ENCODE measurements around the gene ZC3H7A.
"Not testable (repeated sequence)": the region's sequence is repeated elsewhere in the genome, so short reads cannot be mapped to it uniquely, and the experiment has no call there.

Gene ZC3H7A, protein sequence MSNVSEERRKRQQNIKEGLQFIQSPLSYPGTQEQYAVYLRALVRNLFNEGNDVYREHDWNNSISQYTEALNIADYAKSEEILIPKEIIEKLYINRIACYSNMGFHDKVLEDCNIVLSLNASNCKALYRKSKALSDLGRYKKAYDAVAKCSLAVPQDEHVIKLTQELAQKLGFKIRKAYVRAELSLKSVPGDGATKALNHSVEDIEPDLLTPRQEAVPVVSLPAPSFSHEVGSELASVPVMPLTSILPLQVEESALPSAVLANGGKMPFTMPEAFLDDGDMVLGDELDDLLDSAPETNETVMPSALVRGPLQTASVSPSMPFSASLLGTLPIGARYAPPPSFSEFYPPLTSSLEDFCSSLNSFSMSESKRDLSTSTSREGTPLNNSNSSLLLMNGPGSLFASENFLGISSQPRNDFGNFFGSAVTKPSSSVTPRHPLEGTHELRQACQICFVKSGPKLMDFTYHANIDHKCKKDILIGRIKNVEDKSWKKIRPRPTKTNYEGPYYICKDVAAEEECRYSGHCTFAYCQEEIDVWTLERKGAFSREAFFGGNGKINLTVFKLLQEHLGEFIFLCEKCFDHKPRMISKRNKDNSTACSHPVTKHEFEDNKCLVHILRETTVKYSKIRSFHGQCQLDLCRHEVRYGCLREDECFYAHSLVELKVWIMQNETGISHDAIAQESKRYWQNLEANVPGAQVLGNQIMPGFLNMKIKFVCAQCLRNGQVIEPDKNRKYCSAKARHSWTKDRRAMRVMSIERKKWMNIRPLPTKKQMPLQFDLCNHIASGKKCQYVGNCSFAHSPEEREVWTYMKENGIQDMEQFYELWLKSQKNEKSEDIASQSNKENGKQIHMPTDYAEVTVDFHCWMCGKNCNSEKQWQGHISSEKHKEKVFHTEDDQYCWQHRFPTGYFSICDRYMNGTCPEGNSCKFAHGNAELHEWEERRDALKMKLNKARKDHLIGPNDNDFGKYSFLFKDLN

DNA sequence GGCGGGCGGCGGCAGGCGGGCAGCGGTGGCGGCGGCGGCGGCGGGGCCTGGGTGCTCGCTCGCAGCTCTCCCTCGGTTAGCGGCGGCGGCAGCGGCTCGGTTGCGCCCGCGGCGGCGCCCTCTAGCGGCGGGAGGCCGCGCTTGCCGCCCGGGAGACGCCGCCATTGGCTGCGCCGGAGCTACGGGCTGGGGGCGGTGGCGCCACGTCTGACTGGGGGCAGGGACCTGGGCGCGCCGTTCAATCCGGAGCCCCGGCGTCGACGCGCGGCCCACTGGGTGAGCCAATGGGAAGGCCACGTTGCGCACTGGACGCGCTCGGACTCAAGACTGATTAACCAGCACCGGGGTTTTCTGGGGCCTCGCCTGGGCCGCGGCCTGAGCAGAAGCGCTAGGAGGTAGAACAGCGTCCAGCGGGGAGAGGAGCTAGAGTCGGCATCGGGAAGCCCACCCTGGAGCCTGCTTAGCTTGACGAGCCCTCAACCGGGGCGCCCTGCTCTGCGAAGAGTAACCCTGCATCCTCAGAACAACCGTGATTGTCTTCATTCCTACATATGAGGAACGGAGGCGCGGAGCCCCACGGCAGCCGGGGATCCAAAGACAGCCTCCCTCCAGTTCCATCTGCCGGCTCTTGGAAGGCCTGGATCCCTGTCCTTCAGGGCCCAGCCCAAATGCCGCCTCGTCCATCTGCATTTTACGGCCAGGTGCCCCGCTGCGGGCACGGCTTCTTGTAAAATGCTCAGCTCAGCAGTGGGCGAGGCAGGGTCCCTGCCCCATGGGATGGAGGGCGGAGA, at the start of gene ZC3H7A:
TSS of gene ZC3H7A (minus strand) at position 93 of the 791 bp plus-strand sequence. CDS start 14,904 bp downstream, outside the sequence.
- peak; percentile 92 for DNase-seq (ENCODE audit: low spot score)

DNA sequence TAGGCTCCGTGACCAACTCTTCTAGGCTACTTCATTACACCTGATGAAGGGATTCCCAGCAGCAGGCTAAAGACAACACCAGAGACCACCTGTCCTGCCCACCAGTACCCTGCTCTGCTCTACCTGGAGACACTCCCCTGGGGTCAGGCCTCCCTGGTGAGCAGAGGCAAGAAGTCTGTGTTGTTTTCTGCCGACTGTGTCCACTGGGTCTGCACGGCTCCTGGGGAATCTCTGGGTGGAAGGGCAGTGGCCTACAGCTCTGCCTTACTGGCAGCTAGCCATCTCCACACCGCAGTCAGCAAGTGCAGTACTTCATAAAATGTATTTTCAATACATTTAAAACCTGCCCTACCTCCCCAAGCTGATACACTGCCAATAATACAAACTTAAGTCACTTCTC, 47.4 kb upstream of the ZC3H7A start:
- DNase-seq (ENCODE audit: low spot score) = no peak

DNA sequence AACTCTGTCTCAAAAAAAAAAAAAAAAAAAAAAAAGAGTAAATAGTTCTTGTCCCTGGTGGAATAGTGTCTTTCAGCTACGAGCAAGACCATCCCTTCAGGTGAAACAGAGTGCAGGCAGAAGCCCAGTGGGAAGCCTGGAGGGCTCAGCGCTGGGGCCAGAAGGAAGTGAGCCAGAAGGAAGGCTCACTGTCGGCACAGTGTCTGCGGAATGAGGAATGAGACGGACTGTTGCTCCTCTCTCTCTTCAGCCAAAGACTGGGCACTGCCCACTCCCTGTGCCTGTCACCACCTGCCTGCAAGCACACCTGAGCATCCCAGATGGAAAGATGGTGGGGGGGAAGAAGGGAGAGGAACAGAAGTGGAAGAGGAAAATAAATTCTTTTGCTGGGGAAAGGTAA, 46.8 kb upstream of the ZC3H7A start:
- no peak for DNase-seq (ENCODE audit: low spot score)

DNA sequence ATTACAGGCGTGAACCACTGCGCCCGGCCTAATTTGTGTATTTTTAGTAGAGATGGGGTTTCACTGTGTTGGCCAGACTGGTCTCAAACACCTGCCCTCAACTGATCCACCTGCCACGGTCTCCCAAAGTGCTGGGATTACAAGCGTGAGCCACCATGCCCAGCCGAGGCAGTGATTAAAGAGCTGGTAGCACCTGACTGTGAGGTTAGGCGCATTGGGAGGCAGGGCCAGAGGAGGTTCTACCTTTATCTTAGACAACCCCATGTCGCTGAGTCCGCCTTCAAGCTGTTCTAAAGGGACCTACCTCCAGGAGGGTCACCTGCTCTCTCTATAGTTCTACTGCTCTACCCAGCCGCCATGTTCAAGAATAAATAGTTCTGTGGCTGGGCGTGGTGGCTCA, 46.1 kb upstream of the ZC3H7A start:
- no peak for DNase-seq (ENCODE audit: low spot score)

DNA sequence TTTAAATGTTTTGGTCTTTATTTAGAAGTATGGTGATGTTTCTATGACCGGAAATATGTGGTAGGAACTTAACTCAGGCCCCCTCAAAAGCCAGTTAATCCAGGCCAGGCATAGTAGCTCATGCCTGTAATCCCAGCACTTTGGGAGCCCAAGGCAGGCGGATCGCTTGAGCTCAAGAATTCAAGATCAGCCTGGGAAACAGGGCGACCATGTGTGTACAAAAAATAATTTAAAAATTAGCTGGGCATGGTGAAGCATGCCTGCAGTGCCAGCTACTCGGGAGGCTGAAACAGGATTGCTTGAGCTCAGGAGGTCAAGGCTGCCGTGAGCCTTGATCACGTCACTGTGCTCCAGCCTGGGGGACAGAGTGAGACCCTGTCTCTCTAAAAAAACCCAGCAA, 44.0 kb upstream of the ZC3H7A start:
- no peak for DNase-seq (ENCODE audit: low spot score)

DNA sequence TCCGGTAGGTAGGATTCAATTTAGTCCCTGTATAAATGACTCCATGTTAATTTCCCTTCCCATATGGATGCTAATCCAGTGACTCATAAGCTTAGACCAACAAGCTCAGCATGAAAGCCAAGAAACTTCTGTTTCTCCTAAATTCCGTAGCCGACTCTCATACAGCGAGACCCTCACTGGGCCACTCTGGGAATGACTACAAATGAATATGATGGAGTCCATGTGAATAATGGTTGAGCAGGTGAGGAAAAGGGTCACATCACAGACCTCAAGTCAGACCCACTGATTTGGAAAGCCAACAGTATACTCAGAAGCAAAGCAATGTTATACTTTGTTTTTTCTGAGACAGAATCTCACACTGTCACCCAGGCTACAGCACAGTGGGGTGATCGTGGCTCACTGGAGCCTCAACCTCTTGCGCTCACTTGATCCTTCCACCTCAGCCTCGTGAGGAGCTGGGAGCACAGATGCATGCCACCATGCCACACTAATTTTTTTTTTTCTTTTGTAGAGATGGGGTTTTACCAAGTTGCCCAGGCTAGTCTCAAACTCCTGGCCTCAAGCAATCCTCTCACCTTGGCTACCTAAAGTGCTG, 39.7 kb upstream of the ZC3H7A start:
- no peak for DNase-seq (ENCODE audit: low spot score)

DNA sequence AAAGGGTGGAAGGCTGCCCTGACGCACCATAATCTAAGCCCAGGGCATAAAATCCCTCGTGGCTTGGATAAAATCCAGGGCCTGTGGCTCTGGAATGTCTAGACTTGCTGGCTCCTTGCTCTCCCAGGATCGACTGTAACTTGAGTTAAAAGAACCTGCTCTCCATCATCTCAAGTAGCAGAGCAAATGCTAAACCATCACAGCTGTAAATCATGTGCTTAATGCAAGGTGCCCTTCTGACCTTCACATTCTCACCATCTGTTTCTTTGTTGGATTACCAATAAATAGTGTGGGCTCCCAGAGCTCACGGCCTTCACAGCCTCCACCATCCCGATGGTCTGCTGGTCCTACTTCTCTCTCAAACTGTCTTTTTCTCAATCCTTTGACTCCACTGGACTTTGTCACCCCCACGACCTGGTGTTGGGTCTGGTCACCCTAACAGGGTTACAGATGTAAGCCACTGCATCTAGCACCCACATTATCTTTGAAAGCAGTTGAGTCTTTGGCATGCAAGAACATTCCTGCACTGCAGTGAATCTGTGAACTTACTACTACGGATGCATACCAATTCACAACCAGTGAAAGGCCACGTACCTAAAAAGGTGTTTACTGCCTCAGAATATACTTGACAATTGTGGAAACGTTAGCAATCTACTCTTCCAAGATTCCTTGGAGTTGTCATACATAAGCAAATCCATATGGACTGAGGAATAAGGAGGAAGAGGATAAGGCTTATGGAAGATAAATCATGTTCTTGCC, 39.0 kb upstream of the ZC3H7A start:
- no peak for DNase-seq (ENCODE audit: low spot score)

DNA sequence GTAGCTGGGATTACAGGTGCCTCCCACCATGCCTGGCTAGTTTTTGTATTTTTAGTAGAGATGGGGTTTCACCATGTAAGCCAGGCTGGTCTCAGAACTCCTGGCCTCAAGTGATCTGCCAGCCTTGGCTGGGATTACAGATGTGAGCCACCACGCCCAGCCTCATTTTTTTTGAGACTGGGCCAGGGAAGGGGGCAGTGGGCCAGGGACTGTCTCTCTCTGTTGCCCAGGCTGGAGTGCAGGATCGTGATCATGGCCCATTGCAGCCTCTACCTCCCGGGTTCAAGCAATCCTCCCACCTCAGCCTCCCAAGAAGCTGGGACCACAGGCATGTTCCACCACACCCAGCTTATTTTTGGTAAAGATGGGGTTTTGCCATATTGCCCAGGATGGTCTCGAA, 38.3 kb upstream of the ZC3H7A start:
- DNase-seq (ENCODE audit: low spot score) = no peak

DNA sequence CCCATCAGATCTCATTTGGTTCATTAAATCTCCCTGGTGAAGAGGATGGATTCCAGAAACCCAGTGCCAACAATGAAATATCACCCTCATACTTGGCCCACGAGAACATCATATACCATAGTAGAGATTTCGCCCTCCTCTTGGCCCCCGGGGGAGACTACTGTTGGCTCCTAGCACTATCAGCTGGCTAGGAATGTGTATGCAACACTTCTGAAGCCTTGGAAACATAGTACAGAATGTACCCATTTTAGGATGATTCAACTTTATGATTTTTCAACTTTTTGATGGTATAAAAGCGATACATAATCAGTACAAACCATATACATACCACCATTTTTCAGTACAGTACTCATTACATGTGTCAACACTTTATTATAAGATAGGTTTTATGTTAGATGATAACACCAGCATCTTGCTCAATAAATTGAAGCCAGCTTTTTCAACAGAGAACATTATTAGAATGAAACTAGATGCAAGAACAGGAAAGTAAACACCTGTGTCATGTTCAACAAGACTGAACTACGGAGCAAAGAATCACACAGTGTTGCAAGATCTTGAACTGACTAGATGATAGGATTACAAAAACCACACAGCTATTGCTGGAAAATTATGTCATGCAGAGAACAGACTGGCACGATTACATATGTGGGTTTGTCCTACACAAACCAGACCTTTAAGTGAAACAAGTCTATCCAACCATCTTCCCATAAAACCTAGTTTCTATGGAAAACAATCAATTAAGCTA, 37.1 kb upstream of the ZC3H7A start:
- DNase-seq (ENCODE audit: low spot score) = no peak

DNA sequence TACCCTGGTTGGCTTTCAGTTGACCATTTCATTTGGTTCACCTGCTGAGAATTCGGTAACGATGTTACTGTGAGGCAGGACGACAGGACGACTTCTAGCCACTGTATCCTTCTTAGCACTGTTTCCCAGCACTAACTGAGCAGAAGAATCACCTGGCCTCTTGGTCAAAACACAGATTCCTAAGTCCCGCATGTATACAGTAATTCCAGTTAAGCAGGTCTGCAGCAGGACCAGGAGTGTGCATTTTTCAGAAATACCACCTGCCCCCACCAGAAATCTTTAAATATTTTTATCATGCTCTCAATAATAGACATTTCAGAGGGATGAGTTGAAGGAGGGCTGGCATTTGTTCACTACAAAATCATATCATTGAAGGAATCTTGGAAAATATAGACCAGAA, 31.6 kb upstream of the ZC3H7A start:
- DNase-seq (ENCODE audit: low spot score) = no peak

DNA sequence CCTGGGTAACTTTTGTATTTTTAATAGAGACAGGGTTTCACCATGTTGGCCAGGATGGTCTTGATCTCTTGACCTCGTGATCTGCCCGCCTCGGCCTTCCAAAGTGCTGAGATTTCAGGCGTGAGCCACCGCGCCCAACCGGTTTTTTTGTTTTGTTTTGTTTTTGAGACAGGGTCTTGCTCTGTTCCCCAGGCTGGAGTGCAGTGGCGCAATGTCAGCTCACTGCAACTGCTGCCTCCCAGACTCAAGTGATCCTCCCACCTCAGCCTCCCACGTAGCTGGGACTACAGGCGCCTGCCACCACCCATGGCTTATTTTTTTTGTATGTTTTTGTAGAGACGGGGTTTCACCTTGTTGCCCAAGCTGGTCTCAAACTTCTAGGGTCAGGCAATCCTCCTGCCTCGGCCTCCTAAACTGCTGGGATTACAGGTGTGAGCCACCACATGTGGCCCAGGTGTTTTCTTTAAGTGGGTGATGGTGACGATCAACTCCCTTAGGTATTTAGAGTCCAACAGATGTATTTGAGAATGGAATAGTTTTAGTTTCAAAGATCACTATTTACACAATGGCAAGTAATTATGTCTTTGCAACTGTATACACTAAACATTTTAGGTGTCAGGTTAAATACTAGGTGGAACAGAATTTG, 28.6 kb upstream of the ZC3H7A start:
- DNase-seq (ENCODE audit: low spot score) = not testable (repeated sequence)

DNA sequence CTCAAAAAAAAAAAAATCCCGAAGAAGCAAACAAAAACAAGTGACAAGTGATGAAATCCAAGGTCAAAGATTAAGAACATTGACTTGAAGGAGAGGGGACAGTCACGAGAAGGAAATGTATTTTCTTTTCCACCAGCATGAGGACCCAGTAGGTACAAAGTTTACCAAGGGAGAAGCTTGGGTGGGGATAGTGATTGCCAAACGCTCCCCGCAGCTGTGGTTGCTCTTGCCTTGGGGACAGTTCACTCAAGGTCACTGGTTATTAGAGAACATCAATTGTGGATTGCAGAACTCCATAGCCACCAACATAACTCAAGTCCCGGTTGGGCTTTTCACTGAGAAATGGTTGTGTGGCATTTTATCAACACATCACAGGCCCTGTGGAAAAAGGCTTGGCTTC, 27.3 kb upstream of the ZC3H7A start:
- DNase-seq (ENCODE audit: low spot score) = no peak

DNA sequence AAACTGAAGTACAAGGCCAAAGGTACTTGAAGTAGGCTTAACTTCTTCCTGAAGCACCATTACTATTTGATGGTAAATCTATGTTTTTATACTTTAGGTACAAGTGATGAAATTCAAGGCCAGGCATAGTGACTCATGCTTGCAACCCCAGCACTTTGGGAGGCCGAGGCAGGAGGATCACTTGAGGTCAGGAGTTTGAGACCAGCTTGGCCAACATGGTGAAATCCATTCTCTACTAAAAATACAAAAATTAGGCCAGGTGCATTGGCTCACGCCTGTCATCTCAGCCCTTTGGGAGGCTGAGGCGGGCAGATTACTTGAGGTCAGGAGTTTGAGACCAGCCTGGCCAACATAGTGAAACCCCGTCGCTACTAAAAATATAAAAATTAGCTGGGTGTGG, 26.6 kb upstream of the ZC3H7A start:
- not testable (repeated sequence) for DNase-seq (ENCODE audit: low spot score)

DNA sequence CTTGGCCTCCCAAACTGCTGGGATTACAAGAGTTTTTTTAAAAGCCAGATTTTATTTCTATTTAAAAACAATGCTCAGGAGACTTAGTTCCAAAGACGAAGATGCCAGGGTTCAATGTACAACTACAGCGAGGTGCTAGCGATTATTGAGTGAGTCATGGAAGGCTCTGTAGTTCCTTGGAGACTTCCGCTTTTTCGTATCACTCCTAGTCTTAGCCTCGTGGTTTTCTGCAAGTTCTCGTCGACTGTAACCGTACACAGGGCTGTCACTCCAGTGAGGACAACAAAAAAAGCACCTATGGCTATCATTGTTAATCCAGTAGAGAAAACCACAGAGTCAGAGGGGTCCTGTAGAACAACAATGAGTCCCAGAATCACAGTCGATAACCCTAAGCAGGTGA, 22.7 kb upstream of the ZC3H7A start:
- no peak for DNase-seq (ENCODE audit: low spot score)

DNA sequence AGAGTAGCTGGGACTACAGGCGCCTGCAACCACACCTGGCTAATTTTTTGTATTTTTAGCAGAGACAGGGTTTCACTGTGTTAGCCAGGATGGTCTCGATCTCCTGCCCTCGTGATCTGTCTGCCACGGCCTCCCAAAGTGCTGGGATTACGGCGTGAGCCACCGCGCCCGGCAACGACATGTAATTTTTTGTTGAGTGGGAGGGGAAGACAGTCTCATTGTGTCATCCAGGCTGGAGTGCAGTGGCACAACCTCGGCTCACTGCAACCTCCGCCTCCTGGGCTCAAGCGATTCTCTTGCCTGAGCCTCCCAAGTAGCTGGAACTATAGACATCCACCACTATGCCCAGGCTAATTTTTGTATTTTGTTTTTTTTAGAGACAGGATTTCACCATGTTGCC, 21.9 kb upstream of the ZC3H7A start:
- DNase-seq (ENCODE audit: low spot score) = not testable (repeated sequence)

DNA sequence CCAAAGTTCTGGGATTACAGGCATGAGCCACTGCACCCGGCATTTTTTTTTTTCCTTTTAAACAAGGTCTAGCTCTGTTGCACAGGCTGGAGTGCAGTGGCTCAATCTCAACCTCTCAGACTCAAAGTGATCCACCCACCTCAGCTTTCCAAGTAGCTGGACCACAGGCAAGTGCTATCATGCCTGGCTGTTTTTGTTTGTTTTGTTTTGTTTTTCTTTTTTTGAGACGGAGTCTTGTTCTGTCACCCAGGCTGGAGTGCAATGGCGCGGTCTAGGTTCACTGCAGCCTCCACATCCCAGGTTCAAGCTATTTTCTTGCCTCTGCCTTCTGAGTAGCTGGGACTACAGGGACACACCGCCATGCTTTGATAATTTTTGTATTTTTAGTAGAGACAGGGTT, 19.1 kb upstream of the ZC3H7A start:
- no peak for DNase-seq (ENCODE audit: low spot score)

DNA sequence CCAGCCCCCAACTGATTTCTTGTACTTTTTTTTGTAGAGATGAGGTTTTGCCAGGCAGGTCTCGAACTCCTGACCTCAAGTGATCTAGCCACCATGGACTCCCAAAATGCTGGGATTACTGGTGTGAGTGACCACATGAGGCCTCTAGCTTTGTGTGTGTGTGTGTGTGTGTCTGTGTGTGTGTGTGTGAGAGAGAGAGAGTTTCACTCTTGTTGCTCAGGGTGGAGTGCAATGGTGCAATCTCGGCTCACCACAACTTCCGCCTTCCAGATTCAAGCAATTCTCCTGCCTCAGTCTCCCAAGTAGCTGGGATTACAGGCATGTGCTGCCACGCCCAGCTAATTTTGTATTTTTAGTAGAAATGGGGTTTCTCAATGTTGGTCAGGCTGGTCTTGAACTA, 17.7 kb upstream of the ZC3H7A start:
- DNase-seq (ENCODE audit: low spot score) = not testable (repeated sequence)

DNA sequence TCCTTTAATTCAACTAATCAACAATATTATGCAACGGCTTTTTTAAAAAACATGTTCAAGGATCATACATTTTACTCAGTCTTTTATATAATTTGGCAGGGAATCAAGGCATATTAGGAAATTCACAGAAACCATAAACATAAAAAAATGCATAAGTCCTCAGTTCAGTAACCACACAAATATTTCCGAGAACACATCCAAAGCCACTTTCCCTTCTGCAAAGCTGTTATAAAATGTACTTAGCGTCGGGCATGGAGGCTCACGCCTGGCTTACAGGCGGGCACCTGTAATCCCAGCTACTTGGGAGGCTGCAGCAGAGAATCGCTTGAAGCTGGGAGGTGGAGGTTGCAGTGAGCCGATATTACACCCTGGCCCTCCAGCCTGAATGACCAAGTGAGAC, 9.7 kb upstream of the ZC3H7A start:
- DNase-seq (ENCODE audit: low spot score) = no peak

DNA sequence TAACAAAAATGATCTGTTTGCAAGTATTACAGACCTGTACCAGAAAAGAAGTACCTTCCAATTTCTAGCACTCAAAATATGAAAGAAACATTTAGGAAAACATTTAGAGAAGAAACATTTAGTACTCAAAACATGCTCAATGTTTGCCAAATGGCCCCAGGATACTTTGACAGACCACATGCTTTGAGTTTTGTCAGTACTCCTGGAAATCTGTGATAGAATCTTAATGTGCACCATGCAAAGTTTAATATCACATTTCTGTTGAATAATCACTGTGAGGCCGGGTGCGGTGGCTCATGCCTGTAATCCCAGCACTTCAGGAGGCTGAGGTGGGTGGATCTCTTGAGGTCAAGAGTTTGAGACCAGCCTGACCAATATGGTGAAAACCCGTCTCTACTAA, 8.5 kb upstream of the ZC3H7A start:
- no peak for DNase-seq (ENCODE audit: low spot score)

Measured in CD4-positive, alpha-beta T cell treated with Interleukin-6 at 100 ng/mL for 8 hours (primary cell).